Cerebellar nuclear complex (tissue), 1 donor: ENCODE measurements around the gene ABCA1.
"Not testable (repeated sequence)": the region's sequence is repeated elsewhere in the genome, so short reads cannot be mapped to it uniquely, and the experiment has no call there.

Source experiments
- DNase-seq, 2 experiments: peaks; one replicate each; lab custom pipeline; 2025; lab: John Stamatoyannopoulos, UW

ABCA1 gene

GRCh38 chr9:104905153-104905901, 22.6 kb downstream of the ABCA1 start:
- no peak for DNase-seq

- DNase-seq: no peak
Observed at GRCh38 chr9:104903609-104904008, 24.3 kb downstream of the ABCA1 start.

GRCh38 chr9:104900871-104901270, 27.1 kb downstream of the ABCA1 start:
- DNase-seq: no peak

GRCh38 chr9:104900324-104900723, 27.6 kb downstream of the ABCA1 start:
- no peak for DNase-seq

GRCh38 chr9:104899759-104900247, 28.2 kb downstream of the ABCA1 start:
- no peak for DNase-seq

- DNase-seq: not testable (repeated sequence)
Observed at GRCh38 chr9:104898376-104898775, 29.6 kb downstream of the ABCA1 start.

- DNase-seq: no peak
Observed at GRCh38 chr9:104896131-104896530, 31.8 kb downstream of the ABCA1 start.

GRCh38 chr9:104895572-104895971, 32.4 kb downstream of the ABCA1 start:
- no peak for DNase-seq

GRCh38 chr9:104892701-104893100, 35.3 kb downstream of the ABCA1 start:
- no peak for DNase-seq

- DNase-seq: no peak
Observed at GRCh38 chr9:104890433-104890770, 37.6 kb downstream of the ABCA1 start.

GRCh38 chr9:104885818-104886709, 41.9 kb downstream of the ABCA1 start:
- DNase-seq: no peak

GRCh38 chr9:104883169-104883568, 44.8 kb downstream of the ABCA1 start:
- DNase-seq: no peak

GRCh38 chr9:104882566-104882965, 45.4 kb downstream of the ABCA1 start:
- no peak for DNase-seq

GRCh38 chr9:104882086-104882485, 45.9 kb downstream of the ABCA1 start:
- DNase-seq: no peak

- no peak for DNase-seq
Observed at GRCh38 chr9:104879555-104880309, 48.2 kb downstream of the ABCA1 start.

- no peak for DNase-seq
Observed at GRCh38 chr9:104876587-104876986, 51.4 kb downstream of the ABCA1 start.

- no peak for DNase-seq
Observed at GRCh38 chr9:104875897-104876296, 52.1 kb downstream of the ABCA1 start.

GRCh38 chr9:104875320-104875719, 52.6 kb downstream of the ABCA1 start:
- no peak for DNase-seq

- DNase-seq: no peak
Observed at GRCh38 chr9:104873489-104873850, 54.5 kb downstream of the ABCA1 start.

GRCh38 chr9:104872656-104873488, 55.1 kb downstream of the ABCA1 start:
- DNase-seq: no peak

- DNase-seq: no peak
Observed at GRCh38 chr9:104871961-104872527, 55.9 kb downstream of the ABCA1 start.
